H1 (cell line): ENCODE measurements around the gene LDHB. TPM values are rescaled to one million over a fixed set of nuclear protein-coding genes. Genes with fewer than 3 reads are reported as not detected.

Source experiments
- ATF2 ChIP-seq: IDR thresholded peaks from 2 replicates; pipeline ENCODE4 v1.6.1; 2012; ENCODE audit warnings: low read length, inconsistent platforms
- CBX5 ChIP-seq: fragments of 300-800, 300-1000 bp; sonication (generic); IDR thresholded peaks from 2 replicates; pipeline ENCODE4 v1.7.1; 2016; ENCODE audit warnings: antibody characterized with exemption, low read length, low read depth
- CHD7 ChIP-seq: fragments of 300-600 bp; sonication (generic); IDR thresholded peaks from 2 replicates; pipeline ENCODE4 v1.7.1; 2012; ENCODE audit warnings: low read length, moderate library complexity, mild to moderate bottlenecking, inconsistent platforms; ENCODE audit not compliant: insufficient replicate concordance
- PHF8 ChIP-seq: fragments of 200-600 bp; sonication (generic); conservative IDR thresholded peaks from 2 replicates; pipeline ENCODE4 v1.7.1; 2012; ENCODE audit warnings: low read depth, mild to moderate bottlenecking, inconsistent platforms, low read length, moderate library complexity
- POLR2AphosphoS5 ChIP-seq: IDR thresholded peaks from 2 replicates; pipeline ENCODE4 v1.6.1; 2011; ENCODE audit warnings: low read depth, low read length
- SIX5 ChIP-seq: IDR thresholded peaks from 2 replicates; pipeline ENCODE4 v1.6.1; 2011; ENCODE audit warnings: mild to moderate bottlenecking, low read depth, low read length
- SP1 ChIP-seq: IDR thresholded peaks from 2 replicates; pipeline ENCODE4 v1.6.1; 2011; ENCODE audit warnings: low read depth, low read length
- TAF1 ChIP-seq: IDR thresholded peaks from 2 replicates; pipeline ENCODE4 v1.6.1; 2011; ENCODE audit warnings: mild to moderate bottlenecking, low read depth, low read length
- YY1 ChIP-seq: IDR thresholded peaks from 2 replicates; pipeline ENCODE4 v1.6.1; 2011; ENCODE audit warnings: low read depth, mild to moderate bottlenecking, low read length
- polyA plus RNA-seq, 7 experiments: library from polyadenylated mRNA; depleted of rRNA in 3 of 7; stranded (reverse) in 5 of 7; unstranded in 2 of 7; fragments of >200 nt in 5 of 7; fragments of 200-250 nt in 2 of 7; gene quantifications; 1 replicate in 5 of 7; 2 replicates in 1 of 7; 4 replicates in 1 of 7; pipeline versions ENCODE4 v1.2.1 to v1.2.3, GENCODE V29; 2011 to 2013; ENCODE audit warnings: missing spikeins in 2 of 7, mixed read lengths in 2 of 7
- total RNA-seq: library from RNA; stranded (reverse); fragmentation: NEBNext Ultra II Directional; extraction: Animal tissue kit (Norgen Biotek cat#: 25700); gene quantifications from 2 replicates; pipeline ENCODE4 v1.2.1, GENCODE V29; 2021

The LDHB gene
- total and polyA plus RNA-seq, 2 of the 8 experiments (the other 6 are each of a cell fraction or from before 2014, with no cell fraction given) = 1,177 to 1,781 TPM

GRCh38 chr12:21657326-21658077, at the start of gene LDHB (continued):
- no peak for TF ChIP-seq CHD7
- TF ChIP-seq YY1 = peak; percentile 63; the same call in 1 of the 2 replicates
- no peak for TF ChIP-seq ATF2
- peak; percentile 97 for TF ChIP-seq POLR2AphosphoS5
- TF ChIP-seq PHF8 = peak; percentile 95
- TF ChIP-seq SP1 = peak; percentile 68
- TF ChIP-seq TAF1 = peak; percentile 99
- no peak for TF ChIP-seq SIX5
- no peak for TF ChIP-seq CBX5
